Lower leg skin (tissue), 3 donors: ENCODE measurements around the gene AZGP1.

ENCODE experiments used
- POLR2A ChIP-seq, 2 donors: fragments of 450-650 bp; IDR thresholded peaks; one replicate each; pipeline ENCODE4 v1.6.1; 2016 to 2017; ENCODE audit warnings: antibody characterized with exemption in 2 of 2, mild to moderate bottlenecking in 1 of 2, moderate library complexity in 1 of 2
- TF ChIP-seq, protein P1 (sequence below), 3 donors: fragments of 450-650 bp; IDR thresholded peaks; one replicate each; pipeline ENCODE4 v1.5.1; 2016; ENCODE audit warnings: antibody characterized with exemption in 3 of 3, mild to moderate bottlenecking in 3 of 3, moderate library complexity in 2 of 3

DNA sequence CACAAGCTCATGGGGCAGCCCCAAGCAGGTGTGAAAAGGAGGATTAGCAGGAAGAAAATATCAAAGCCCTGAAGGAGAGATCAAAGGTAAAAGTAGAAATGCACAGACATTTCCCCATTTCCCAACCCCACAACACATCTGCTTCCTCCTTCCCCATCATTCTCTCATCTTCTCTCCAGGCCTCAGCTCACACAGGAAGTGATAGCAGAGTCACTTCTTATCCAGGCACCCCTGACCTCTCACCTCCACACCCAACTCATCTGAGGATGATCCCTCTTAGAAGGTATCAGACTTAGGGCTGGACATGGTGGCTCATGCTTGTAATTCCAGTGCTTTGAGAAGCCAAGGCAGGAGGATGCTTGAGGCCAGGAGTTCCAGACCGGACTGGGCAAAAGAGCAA lies 28.2 kb downstream of the AZGP1 start:
- TF ChIP-seq POLR2A (IDR thresholded peaks at IDR 0.05), result no peak
- TF ChIP-seq, protein P1, sequence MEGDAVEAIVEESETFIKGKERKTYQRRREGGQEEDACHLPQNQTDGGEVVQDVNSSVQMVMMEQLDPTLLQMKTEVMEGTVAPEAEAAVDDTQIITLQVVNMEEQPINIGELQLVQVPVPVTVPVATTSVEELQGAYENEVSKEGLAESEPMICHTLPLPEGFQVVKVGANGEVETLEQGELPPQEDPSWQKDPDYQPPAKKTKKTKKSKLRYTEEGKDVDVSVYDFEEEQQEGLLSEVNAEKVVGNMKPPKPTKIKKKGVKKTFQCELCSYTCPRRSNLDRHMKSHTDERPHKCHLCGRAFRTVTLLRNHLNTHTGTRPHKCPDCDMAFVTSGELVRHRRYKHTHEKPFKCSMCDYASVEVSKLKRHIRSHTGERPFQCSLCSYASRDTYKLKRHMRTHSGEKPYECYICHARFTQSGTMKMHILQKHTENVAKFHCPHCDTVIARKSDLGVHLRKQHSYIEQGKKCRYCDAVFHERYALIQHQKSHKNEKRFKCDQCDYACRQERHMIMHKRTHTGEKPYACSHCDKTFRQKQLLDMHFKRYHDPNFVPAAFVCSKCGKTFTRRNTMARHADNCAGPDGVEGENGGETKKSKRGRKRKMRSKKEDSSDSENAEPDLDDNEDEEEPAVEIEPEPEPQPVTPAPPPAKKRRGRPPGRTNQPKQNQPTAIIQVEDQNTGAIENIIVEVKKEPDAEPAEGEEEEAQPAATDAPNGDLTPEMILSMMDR (IDR thresholded peaks at IDR 0.05), result no peak
